ENCODE results near the gene BTBD6.

Gene BTBD6

GRCh38 chr14:105211086-105211757 lies 37.1 kb upstream of the BTBD6 start:
- H3K27me3 ChIP-seq (ENCODE audit: low read length) = no peaks in the 10 kb centered on the region
- H3K9me2 ChIP-seq (replicated peaks; ENCODE audit: insufficient read depth, low read length) = no peaks in the 10 kb centered on the region
- no peaks in the 10 kb centered on the region for H3F3A ChIP-seq (ENCODE audit: insufficient read depth)
- H3K4me2 ChIP-seq (ENCODE audit: low read depth, low read length, poor library complexity, severe bottlenecking) = no peak overlapping the region
- no peaks in the 10 kb centered on the region for H3K9me3 ChIP-seq (ENCODE audit: insufficient read depth, low read length)
- TF ChIP-seq EZH2phosphoT487 (conservative IDR thresholded peaks at IDR 0.05; ENCODE audit: low read length) = no peak
- TF ChIP-seq, protein P1, sequence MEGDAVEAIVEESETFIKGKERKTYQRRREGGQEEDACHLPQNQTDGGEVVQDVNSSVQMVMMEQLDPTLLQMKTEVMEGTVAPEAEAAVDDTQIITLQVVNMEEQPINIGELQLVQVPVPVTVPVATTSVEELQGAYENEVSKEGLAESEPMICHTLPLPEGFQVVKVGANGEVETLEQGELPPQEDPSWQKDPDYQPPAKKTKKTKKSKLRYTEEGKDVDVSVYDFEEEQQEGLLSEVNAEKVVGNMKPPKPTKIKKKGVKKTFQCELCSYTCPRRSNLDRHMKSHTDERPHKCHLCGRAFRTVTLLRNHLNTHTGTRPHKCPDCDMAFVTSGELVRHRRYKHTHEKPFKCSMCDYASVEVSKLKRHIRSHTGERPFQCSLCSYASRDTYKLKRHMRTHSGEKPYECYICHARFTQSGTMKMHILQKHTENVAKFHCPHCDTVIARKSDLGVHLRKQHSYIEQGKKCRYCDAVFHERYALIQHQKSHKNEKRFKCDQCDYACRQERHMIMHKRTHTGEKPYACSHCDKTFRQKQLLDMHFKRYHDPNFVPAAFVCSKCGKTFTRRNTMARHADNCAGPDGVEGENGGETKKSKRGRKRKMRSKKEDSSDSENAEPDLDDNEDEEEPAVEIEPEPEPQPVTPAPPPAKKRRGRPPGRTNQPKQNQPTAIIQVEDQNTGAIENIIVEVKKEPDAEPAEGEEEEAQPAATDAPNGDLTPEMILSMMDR (IDR thresholded peaks at IDR 0.05; ENCODE audit: insufficient read depth, low read length, poor library complexity, severe bottlenecking) = no peak
- H2AFZ ChIP-seq (ENCODE audit: low read depth, low read length, severe bottlenecking) = no peak overlapping the region
- H3K4me3 ChIP-seq (ENCODE audit: insufficient read depth, low read length, poor library complexity, severe bottlenecking) = no peak overlapping the region
- H3K27ac ChIP-seq (ENCODE audit: low read depth, low read length) = no peak overlapping the region
- no peaks in the 10 kb centered on the region for H3K79me2 ChIP-seq (ENCODE audit: insufficient read depth, low read length)
- no peak overlapping the region for H3K9ac ChIP-seq (ENCODE audit: low read length)
- no peaks in the 10 kb centered on the region for H4K20me1 ChIP-seq (ENCODE audit: low read depth, low read length)
- no peaks in the 10 kb centered on the region for H3K36me3 ChIP-seq (ENCODE audit: low read length)

GRCh38 chr14:105211758-105212089 lies 36.6 kb upstream of the BTBD6 start:
- Histone ChIP-seq H3K9ac (ENCODE audit: low read length) (no peak overlapping the region), H3K27me3 (ENCODE audit: low read length) (no peaks in the 10 kb centered on the region), H3K4me3 (ENCODE audit: insufficient read depth, low read length, poor library complexity, severe bottlenecking) (no peak overlapping the region), H2AFZ (ENCODE audit: low read depth, low read length, severe bottlenecking) (no peak overlapping the region), H3K27ac (ENCODE audit: low read depth, low read length) (no peak overlapping the region), H3K36me3 (ENCODE audit: low read length) (no peaks in the 10 kb centered on the region), H3K4me2 (ENCODE audit: low read depth, low read length, poor library complexity, severe bottlenecking) (no peak overlapping the region), H3F3A (ENCODE audit: insufficient read depth) (no peaks in the 10 kb centered on the region), H3K9me3 (ENCODE audit: insufficient read depth, low read length) (no peaks in the 10 kb centered on the region), H3K79me2 (ENCODE audit: insufficient read depth, low read length) (no peaks in the 10 kb centered on the region), H3K9me2 (replicated peaks; ENCODE audit: insufficient read depth, low read length) (no peaks in the 10 kb centered on the region), H4K20me1 (ENCODE audit: low read depth, low read length) (no peaks in the 10 kb centered on the region)
- TF ChIP-seq, protein P1 (IDR thresholded peaks at IDR 0.05; ENCODE audit: insufficient read depth, low read length, poor library complexity, severe bottlenecking) = no peak
- no peak for TF ChIP-seq EZH2phosphoT487 (conservative IDR thresholded peaks at IDR 0.05; ENCODE audit: low read length)

- H3K4me3 ChIP-seq (ENCODE audit: insufficient read depth, low read length, poor library complexity, severe bottlenecking) = no peak overlapping the region
- H3K9ac ChIP-seq (ENCODE audit: low read length) = no peak overlapping the region
- H4K20me1 ChIP-seq (ENCODE audit: low read depth, low read length) = no peaks in the 10 kb centered on the region
- no peak overlapping the region for H3K4me2 ChIP-seq (ENCODE audit: low read depth, low read length, poor library complexity, severe bottlenecking)
- TF ChIP-seq, protein P1 (IDR thresholded peaks at IDR 0.05; ENCODE audit: insufficient read depth, low read length, poor library complexity, severe bottlenecking) = no peak
- no peak for TF ChIP-seq EZH2phosphoT487 (conservative IDR thresholded peaks at IDR 0.05; ENCODE audit: low read length)
- H3K79me2 ChIP-seq (ENCODE audit: insufficient read depth, low read length) = no peaks in the 10 kb centered on the region
- H3K36me3 ChIP-seq (ENCODE audit: low read length) = no peaks in the 10 kb centered on the region
- no peaks in the 10 kb centered on the region for H3K9me2 ChIP-seq (replicated peaks; ENCODE audit: insufficient read depth, low read length)
- no peaks in the 10 kb centered on the region for H3F3A ChIP-seq (ENCODE audit: insufficient read depth)
- H3K9me3 ChIP-seq (ENCODE audit: insufficient read depth, low read length) = no peaks in the 10 kb centered on the region
- H3K27me3 ChIP-seq (ENCODE audit: low read length) = no peaks in the 10 kb centered on the region
- H3K27ac ChIP-seq (ENCODE audit: low read depth, low read length) = no peak overlapping the region
- no peak overlapping the region for H2AFZ ChIP-seq (ENCODE audit: low read depth, low read length, severe bottlenecking)
Measured at GRCh38 chr14:105212541-105213300, 35.6 kb upstream of the BTBD6 start.

Measured in SU-DHL-6 (cell line).